GM21367 (cell line): ENCODE data around the gene TMEM31.

Source experiments
- ATAC-seq: cut with Tn5 transposase; IDR thresholded peaks from one replicate; pipeline ENCODE4 v1.9.1; 2021; ENCODE audit not compliant: unreplicated experiment

The TMEM31 gene

DNA sequence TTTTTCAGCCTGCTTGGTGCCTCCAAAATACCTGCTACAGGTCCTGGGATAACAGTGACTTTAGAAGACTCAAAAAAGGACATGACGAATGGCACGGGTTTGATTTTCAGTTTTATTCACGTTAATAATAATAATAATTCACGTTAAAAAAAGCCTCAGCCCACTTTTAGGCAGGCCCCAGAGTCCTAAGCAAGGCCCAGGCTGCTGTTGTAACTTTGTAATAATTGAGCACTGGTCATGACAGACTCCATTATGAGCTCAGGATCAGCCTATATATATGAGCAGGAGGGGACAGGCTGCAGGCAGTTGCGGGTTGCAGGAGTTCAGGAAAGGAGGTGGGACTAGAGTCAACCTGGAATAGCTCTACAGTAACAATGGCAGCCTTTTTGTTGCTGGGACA, at the start of gene TMEM31:
Gene TMEM31, plus strand, starts transcription at position 301 of the 400 bp plus-strand sequence. CDS start 1,350 bp downstream, outside the sequence.
- no peak for ATAC-seq

DNA sequence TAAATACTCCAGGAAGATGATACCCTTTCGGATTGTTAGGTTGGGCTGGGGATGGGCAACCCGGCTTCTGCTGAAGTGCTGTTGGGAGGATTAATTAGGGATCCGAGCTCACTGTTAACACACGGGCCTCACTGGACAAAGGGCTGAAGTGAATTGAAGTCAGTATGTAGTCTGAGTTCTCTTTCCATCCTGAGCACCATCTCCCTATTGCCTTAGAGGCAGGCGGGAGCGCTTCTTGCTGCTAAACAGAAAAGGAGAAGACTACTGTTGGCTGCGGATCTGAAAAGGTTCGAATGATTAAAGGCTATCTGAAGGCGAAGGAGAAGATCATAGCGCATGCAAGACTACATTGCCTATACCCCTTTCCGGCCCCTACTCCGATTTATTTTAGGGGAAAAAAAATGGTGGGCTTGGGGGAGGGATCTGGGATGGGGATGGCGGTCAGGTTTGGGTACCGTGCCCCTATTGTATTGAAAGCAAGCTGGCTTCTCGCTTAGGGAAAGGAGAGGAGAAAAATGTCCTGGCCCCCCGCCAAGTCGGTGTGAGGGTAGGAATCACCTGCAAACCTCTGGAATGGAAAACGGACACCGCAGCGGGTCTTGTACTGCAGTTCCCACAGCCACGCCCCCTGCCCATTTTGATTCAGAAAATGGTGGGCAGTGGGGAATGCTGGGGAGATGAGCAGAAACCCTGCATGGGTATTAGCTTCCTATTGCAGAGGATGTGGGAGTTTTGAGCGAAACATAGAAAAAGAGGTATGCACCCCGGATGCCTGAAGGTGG, 46.5 kb upstream of the TMEM31 start:
- ATAC-seq, result no peak

DNA sequence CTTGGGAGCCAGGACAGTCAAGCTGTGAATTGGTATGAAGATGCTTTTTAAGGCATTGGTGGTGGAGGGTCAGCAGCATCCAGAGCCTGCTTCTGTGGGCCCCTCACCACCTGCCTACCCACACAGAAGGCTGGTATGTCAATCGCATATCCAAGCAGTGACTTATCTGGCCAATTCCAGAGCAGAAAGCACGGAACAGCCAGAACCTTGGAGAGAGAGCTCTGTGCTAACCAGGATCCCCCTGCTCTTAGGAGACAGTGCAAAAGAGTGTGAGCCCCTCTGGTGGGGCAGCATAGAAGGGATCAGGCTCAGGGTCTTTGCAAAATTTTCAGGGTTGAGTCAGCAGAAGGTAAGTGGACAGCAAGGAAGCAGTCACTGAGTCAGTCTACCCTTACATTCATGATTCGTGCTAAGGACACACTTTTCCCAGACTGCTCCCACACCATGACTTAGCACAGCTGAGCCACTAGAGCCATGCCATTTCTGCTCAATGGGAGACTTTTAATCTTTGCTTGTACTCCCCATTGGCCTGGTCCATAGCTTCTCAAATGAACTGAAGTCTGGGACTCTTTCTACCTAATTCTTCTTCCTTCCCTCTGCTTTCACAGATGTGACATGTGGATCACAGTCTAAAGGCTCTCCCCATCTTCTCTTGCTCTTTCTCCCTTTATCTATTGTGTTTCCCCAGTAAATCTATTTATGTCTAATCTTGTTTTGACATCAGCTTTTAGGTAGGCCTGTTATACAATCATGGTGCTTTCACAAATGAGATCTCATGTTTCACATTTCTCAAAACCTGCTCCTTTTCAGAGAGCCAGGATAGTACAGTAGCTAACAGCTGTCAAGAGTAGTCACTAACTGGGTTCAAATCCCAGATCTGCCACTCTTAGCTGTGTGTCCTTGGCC, 44.3 kb upstream of the TMEM31 start:
- ATAC-seq, result no peak

- no peak for ATAC-seq
These were observed 41.0 kb upstream of the TMEM31 start for GRCh38 chrX:103669745-103670144.

GRCh38 chrX:103674531-103675454, 35.9 kb upstream of the TMEM31 start:
- ATAC-seq, result no peak

- no peak for ATAC-seq
These were observed 32.3 kb upstream of the TMEM31 start for GRCh38 chrX:103678199-103678993.

DNA sequence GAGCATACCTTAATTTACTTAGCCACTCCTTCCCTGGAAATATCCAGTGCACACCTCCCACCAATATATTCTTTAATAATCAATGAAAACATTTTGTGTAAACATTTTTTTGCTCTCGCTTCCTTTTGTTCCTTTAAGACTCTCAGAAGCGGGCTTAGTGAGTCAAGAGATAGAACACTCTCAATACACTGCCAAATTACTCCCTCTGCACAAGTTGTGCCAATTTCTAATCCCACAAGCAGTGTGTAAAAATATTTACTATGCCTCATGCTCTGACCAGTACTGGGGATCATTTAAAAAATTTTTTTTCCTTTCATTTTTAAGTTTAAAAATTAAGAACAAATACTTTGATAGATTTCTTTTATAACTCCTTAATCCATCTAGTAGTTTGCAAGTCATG, 29.3 kb upstream of the TMEM31 start:
- no peak for ATAC-seq

DNA sequence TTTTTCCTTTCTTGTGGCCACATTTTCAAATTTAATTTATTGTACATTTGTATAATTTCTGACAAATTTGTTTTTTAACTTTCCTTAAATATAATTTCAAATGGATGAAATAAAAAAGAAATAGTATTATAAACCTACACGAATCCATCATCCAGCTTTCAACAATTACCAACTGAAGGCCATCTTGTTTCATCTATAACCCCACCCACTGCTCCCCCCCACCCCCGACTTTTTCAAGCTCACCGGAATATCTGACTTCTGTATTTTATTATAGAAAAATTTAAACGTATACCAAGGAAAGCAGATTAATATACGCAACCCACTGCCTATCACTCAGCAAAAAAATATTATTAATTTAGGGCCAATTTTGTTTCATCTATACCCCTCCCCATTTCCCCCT, 25.3 kb upstream of the TMEM31 start:
- ATAC-seq, result no peak

- peak; percentile 88 for ATAC-seq
These were observed 24.3 kb upstream of the TMEM31 start, which contains the start of gene MORF4L2 for GRCh38 chrX:103686199-103687072. Gene MORF4L2, minus strand, starts transcription at chrX:103686699. Its CDS starts 9,672 bp downstream, at chrX:103677027.

DNA sequence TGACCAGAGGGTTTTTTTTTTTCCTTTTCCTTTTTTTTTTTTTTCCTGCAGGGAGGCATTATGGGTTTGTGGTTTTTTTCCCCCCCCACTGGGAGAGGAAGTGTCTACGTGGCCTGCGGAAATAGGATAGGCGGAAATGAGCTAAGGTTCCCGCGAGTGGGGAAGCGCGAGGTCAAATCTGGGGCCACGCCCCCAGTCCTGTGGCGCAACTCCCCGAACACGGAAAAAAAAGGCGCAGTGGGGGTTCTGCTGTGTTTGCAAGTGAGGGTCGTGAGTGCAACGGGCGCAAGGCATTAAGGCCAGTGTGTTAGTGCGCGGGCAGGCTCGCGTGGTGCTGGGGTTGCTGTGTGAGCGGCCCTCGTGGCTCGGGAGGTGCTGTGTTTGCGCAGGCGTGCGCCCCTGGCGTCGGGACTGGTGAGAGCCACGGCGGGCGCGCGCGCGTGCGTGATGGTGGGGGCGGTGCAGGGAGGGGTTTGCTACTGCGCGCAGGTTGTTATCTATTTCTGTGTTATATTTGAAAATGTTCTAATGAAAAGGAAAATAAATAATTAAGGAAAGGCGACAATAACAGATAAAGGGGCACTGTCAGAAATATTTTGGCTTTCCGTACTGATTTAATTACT, 23.5 kb upstream of the TMEM31 start:
- peak; percentile 40 for ATAC-seq

DNA sequence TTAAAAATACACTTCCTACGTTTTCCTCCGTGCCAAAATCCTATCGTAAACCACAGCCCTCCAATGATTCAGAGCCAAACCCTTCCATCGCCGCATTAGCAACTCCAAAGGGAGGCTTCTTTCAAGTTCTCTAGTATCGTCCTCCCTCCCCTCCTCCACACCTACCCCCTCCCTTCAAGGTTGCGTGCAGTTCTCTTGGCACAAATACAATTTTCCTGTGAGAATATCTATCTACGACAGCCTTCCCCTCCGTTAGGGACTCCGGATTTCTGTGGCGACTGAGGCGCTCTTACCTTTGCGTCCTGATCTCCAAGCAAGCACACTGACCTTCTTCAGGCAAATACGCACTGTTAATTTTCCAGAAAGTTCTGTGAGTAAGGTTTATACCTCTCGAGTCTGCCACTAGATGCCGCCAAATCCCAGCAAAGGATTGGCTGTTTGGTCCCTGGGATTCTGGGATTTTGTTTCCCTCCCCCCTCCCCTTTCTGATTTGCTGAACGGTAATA, 23.0 kb upstream of the TMEM31 start:
- no peak for ATAC-seq

DNA sequence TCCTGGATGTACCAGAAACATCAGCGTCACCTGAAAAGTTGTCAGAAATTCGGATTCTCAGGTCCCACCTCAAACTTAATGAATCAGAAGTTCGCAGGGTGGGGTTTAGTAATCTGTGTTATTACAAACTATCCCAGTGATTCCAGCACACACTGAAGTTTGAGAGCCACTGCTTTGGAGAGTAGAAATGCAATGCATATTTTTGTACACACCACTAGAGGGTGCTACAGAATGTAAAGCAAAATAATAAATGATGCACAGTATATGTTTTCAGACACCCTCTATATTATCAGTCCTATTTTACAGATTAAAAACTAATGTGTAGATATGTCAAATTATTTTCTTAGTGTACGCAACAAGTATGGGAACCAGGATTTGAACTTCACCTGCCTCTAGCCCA, 21.8 kb upstream of the TMEM31 start:
- ATAC-seq, result no peak

GRCh38 chrX:103691059-103691458, 19.6 kb upstream of the TMEM31 start:
- no peak for ATAC-seq

DNA sequence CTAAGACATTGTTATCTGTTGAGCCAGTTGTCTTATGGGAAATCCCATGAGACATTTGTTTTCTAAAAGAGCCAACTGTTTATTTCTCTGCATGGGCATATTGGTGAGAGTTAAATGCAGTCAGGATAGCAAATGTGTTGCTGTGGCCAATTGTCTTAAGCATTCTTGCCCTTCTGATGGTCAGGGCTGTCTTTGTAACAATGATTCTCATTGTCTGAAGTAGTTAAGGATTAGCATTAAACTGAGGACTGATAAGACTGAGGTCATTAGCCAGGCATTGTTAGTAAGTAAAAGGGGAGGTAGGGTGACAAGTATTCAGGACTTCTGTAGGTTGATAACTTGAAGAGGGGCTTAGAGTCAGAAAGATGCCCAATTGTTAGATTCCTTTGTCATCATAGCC, 13.0 kb upstream of the TMEM31 start:
- no peak for ATAC-seq

- no peak for ATAC-seq
These were observed 11.5 kb upstream of the TMEM31 start for GRCh38 chrX:103699243-103699642.

- ATAC-seq, result no peak
These were observed 5.8 kb upstream of the TMEM31 start for GRCh38 chrX:103704863-103705262.

DNA sequence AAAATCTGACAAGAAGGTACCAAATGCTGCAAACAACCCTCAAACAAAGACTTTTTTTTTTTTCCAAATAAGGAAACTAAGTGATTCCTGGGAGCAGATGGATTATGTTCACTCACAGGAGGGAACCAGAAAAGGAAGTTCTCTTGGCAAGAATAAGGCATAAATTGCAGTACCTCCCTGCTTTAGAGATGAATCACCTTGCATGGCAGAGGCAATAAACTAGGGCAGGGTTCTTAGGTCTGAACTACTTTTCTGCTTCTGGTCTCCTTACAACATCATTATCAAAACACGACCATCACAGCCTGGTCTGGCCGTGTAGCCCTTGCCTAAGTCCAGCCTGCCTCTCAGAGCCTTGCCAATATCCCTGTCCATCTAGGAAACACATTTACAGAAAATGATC, 6.3 kb downstream of the TMEM31 start:
- ATAC-seq, result no peak

- ATAC-seq, result no peak
These were observed 7.4 kb downstream of the TMEM31 start for GRCh38 chrX:103718120-103718519.
